ENCODE results near the gene HOXA11. TPM values are rescaled to one million over a fixed set of nuclear protein-coding genes. Genes with fewer than 3 reads are reported as not detected.

Gene HOXA11
- total and polyA plus RNA-seq, 2 of the 4 experiments (the other 2 are of a cell fraction) = 0.05 TPM; not detected in 1

DNA sequence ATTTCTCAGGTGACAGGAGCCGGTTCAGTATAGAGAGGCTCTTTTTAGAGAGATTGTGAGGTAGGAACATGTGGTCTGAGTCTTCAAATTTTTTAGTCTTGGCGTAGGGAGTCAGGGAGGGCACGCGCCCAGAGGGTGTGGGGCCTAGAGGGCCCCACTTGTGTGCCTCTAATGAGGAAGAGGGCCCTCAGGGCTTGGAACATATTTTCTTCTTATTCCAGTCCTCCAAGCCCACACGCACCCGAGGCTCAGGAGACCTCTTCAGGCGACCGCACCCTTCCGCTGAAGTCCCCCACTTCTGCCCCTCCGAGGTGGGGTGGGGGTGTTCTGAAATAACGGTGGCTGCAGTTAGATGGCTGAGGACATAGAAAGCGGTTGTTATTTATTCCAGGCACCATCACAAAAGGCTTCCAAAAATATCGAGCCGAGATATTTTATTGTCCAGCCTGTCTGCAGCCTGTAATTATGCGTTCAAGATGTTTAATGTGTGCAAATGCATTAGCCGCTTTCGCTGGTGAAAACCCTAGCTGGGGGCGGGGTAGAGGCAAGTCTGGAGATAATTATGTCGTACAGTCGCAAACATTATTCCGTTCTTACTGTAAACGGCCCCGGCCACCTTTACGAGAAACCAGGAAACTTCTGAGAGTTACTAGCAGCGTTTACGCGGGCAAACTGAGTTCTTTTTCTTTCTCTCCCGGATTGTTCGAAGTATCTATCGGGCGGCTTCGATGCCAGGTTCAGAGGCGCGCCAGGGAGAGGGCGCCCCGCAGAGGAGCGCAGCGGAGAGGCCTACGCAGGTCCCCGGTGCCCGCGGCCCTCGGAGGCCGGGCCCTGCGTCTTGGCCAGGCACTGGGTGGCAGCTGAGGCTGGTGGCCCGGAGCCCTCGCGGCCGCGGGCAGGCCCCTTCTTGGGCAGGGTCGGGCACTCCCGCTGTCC, 27.7 kb upstream of the HOXA11 start:
- no peak overlapping the region for H2AFZ ChIP-seq (replicated peaks; ENCODE audit: low read length, poor library complexity)
- CTCF ChIA-PET = no interaction called here
- ATAC-seq (ENCODE audit: low read depth) = no peak

More for the DNA sequence above, 27.7 kb upstream of the HOXA11 start:
- Histone ChIP-seq H3K79me1 (ENCODE audit: low read depth in 1 of 2, low read length in 2 of 2) (no peaks in the 10 kb centered on the region), H3K4me1 (ENCODE audit: control insufficient read depth, insufficient read depth, low read length) (no peaks in the 10 kb centered on the region), H2BK20ac (ENCODE audit: low read depth, low read length) (no peak overlapping the region), H3K27ac (ENCODE audit: insufficient read depth, low read length) (no peak overlapping the region), H3K14ac (replicated peaks; ENCODE audit: low read depth, low read length) (no peak overlapping the region), H4K5ac (ENCODE audit: low read depth, low read length) (no peak overlapping the region), H3K23ac (ENCODE audit: low read depth, low read length) (no peak overlapping the region), H3K56ac (ENCODE audit: extremely low read depth, insufficient read depth, low read length) (no peak overlapping the region), H3K4me3 (ENCODE audit: insufficient read depth, low read depth, low read length) (no peak overlapping the region), H4K8ac (ENCODE audit: low read depth in 2 of 2, low read length in 2 of 2) (no peak overlapping the region), H3K36me3 (ENCODE audit: control insufficient read depth, insufficient read depth, low read length) (no peaks in the 10 kb centered on the region), H3K9me1 (ENCODE audit: insufficient read depth, low read length) (no peaks in the 10 kb centered on the region), H3K4me2 (ENCODE audit: low read depth, low read length) (no peak overlapping the region), H2BK15ac (ENCODE audit: low read depth, low read length) (no peak overlapping the region), H3K27me3 (ENCODE audit: control insufficient read depth, insufficient read depth, low read length) (peaks cover 96% of the 10 kb centered on the region), H3K18ac (ENCODE audit: low read depth, low read length) (no peak overlapping the region), H2AK9ac (replicated peaks; ENCODE audit: low read depth, low read length, poor library complexity) (no peak overlapping the region), H2AK5ac (ENCODE audit: low read depth, low read length) (no peak overlapping the region), H4K20me1 (ENCODE audit: insufficient read depth, low read length) (no peaks in the 10 kb centered on the region), H4K91ac (ENCODE audit: insufficient read depth, low read depth, low read length) (no peak overlapping the region), H2BK5ac (ENCODE audit: low read depth, low read length, poor library complexity, severe bottlenecking) (no peak overlapping the region), H2BK120ac (ENCODE audit: low read depth, low read length) (no peak overlapping the region), H3K9ac (ENCODE audit: low read depth, low read length) (no peak overlapping the region), H3K4ac (ENCODE audit: low read depth, low read length) (no peak overlapping the region), H3K9me3 (ENCODE audit: control insufficient read depth, insufficient read depth, low read length) (no peaks in the 10 kb centered on the region)
- POLR2A ChIA-PET (ENCODE audit: unreplicated experiment) = no interaction called here
- no TSS peak for BruUV-seq (replicated peaks)
- WGBS, 2 experiments (ENCODE audit: extremely low coverage in 2 of 2, insufficient read length in 1 of 2) = 4% methylated on average over 20 of the region's 52 CpGs; no CpG with 5 or more reads in 1 of the 2 experiments
- intact Hi-C loops (cut with micrococcal nuclease) = loop anchor here (5.0 kb wide), 3 partner anchors 450 to 810 kb away; partner anchors contain the start of gene HIBADH
- DNase-seq = no peak
- TF ChIP-seq SMC3 (IDR thresholded peaks at IDR 0.05; ENCODE audit: low read depth, low read length) = no peak
- in situ Hi-C loops (cut with MboI; ENCODE audit: low sequenced_read_pairs) = no loop called here
- dilution Hi-C loops (cut with HindIII; ENCODE audit: low sequenced_read_pairs, unreplicated experiment) = no loop called here

All from IMR-90 (cell line).